ENCODE results near the gene KIF1A. TPM values are rescaled to one million over a fixed set of nuclear protein-coding genes. Genes with fewer than 3 reads are reported as not detected.

KIF1A gene
- total RNA-seq, 2 donors from 2014 or later, result 28.8 to 30.1 TPM

GRCh38 chr2:240789051-240789453 is 31.0 kb downstream of the KIF1A start:
- DNase-seq (no peak), ATAC-seq (replicated peaks in 1 of 2) (no peak)
- Mint-ChIP-seq H3K9me3 (no peaks in the 10 kb centered on the region), H3K36me3 (ENCODE audit: insufficient read depth in 2 of 2) (no peaks in the 10 kb centered on the region), H3K27me3 (ENCODE audit: low read depth) (no peaks in the 10 kb centered on the region), H3K4me1 (ENCODE audit: low read depth) (no peaks in the 10 kb centered on the region), H3K27ac (no peak overlapping the region), H3K4me3 (no peak overlapping the region)

DNA sequence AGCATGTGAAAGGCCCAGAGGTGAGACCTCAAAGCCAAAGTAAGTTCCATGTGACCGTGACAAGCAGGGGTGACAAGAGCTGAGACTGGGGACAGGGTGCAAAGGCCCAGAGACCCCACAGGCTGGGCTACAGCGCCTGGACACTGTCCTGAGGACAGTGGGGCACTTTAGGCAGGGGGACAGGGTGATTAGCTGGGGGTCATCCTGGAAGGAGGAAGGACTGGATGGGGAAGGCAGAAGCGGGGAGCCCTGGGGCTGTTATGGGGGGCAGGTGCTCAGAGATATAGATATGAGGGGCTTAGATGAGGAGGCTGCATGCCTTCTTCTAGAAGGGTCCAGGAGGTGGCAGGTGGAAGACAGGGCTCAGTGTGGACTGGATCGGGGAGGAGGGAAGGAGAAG is 31.5 kb downstream of the KIF1A start:
- ATAC-seq (replicated peaks in 1 of 2) (no peak), DNase-seq (no peak)
- Mint-ChIP-seq H3K4me3 (no peak overlapping the region), H3K9me3 (no peaks in the 10 kb centered on the region), H3K27ac (no peak overlapping the region), H3K27me3 (ENCODE audit: low read depth) (no peaks in the 10 kb centered on the region), H3K36me3 (ENCODE audit: insufficient read depth in 2 of 2) (no peaks in the 10 kb centered on the region), H3K4me1 (ENCODE audit: low read depth) (no peaks in the 10 kb centered on the region)

- H3K9me3 Mint-ChIP-seq, result no peaks in the 10 kb centered on the region
- no peaks in the 10 kb centered on the region for H3K36me3 Mint-ChIP-seq (ENCODE audit: insufficient read depth in 2 of 2)
- ATAC-seq (replicated peaks in 1 of 2) (no peak), DNase-seq (no peak)
- no peaks in the 10 kb centered on the region for H3K4me1 Mint-ChIP-seq (ENCODE audit: low read depth)
- H3K4me3 Mint-ChIP-seq, result no peak overlapping the region
- H3K27ac Mint-ChIP-seq, result no peak overlapping the region
- H3K27me3 Mint-ChIP-seq (ENCODE audit: low read depth), result no peaks in the 10 kb centered on the region
These were observed 32.2 kb downstream of the KIF1A start for GRCh38 chr2:240787521-240788472.

GRCh38 chr2:240786871-240787311 is 33.1 kb downstream of the KIF1A start:
- Mint-ChIP-seq H3K9me3 (no peaks in the 10 kb centered on the region), H3K27ac (no peak overlapping the region), H3K36me3 (ENCODE audit: insufficient read depth in 2 of 2) (no peaks in the 10 kb centered on the region), H3K27me3 (ENCODE audit: low read depth) (no peaks in the 10 kb centered on the region), H3K4me1 (ENCODE audit: low read depth) (no peaks in the 10 kb centered on the region), H3K4me3 (no peak overlapping the region)
- DNase-seq (no peak), ATAC-seq (replicated peaks in 1 of 2) (no peak)

- Mint-ChIP-seq H3K9me3 (no peaks in the 10 kb centered on the region), H3K27ac (no peak overlapping the region), H3K27me3 (ENCODE audit: low read depth) (no peaks in the 10 kb centered on the region), H3K36me3 (ENCODE audit: insufficient read depth in 2 of 2) (no peaks in the 10 kb centered on the region), H3K4me1 (ENCODE audit: low read depth) (no peaks in the 10 kb centered on the region), H3K4me3 (no peak overlapping the region)
- ATAC-seq (replicated peaks in 1 of 2) (no peak), DNase-seq (no peak)
These were observed 33.6 kb downstream of the KIF1A start for GRCh38 chr2:240786355-240786841.

DNA sequence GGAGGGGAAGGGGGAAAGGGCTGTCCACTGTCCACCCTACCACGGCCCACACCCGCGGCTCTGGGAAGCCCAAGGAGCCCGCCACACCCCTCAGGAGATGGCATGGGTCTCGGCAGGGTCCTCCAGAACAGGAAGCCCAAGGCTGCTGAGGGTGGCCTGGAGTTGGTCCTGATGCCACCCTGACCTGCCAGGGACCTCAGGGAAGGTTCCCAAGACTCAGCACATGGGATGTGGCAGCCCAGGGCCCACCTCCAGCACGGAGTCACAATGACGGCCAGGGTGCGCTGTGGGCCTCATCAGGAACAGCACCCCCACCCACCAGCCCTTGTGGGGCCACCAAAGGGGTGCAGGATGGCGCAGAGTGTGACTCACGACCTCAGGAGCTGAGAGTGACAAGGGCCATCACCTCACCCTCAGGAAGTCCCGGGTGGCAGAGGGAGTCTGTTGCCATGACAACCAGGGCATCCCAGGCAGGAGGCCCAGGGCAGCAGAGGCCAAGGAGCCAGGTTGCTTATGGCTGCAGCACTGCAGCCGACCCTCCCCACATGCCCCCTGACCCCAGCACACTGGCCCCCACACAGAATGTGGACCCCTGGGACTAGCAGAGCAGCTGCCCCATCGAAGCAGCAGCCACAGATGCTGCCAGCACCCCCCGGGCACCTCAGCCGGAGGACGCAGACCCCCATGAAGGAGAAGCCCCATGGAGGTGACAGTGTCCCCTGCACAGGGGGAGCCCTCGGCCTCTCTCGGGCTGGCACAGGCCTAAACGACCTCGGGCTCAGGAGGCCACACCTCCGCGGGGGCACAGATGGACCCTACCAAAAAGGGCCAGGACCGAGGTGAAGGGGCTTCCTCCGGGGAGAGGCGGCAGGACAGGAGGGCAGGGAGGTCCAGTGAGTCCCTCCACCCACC is 34.3 kb downstream of the KIF1A start:
- Mint-ChIP-seq H3K36me3 (ENCODE audit: insufficient read depth in 2 of 2) (no peaks in the 10 kb centered on the region), H3K4me1 (ENCODE audit: low read depth) (no peaks in the 10 kb centered on the region), H3K4me3 (no peak overlapping the region), H3K9me3 (no peaks in the 10 kb centered on the region), H3K27me3 (ENCODE audit: low read depth) (no peaks in the 10 kb centered on the region), H3K27ac (no peak overlapping the region)
- DNase-seq (peak in 1 of 2 donors; percentile 14), ATAC-seq (replicated peaks in 1 of 2) (peak; percentile 46 to 49)

GRCh38 chr2:240784629-240785423 is 35.2 kb downstream of the KIF1A start:
- DNase-seq, result no peak
- no peak for ATAC-seq (replicated peaks in 1 of 2)
- H3K4me3 Mint-ChIP-seq, result no peak overlapping the region
- no peaks in the 10 kb centered on the region for H3K9me3 Mint-ChIP-seq
- H3K27me3 Mint-ChIP-seq (ENCODE audit: low read depth), result no peaks in the 10 kb centered on the region
- H3K27ac Mint-ChIP-seq, result no peak overlapping the region
- H3K36me3 Mint-ChIP-seq (ENCODE audit: insufficient read depth in 2 of 2), result no peaks in the 10 kb centered on the region
- H3K4me1 Mint-ChIP-seq (ENCODE audit: low read depth), result no peaks in the 10 kb centered on the region

DNA sequence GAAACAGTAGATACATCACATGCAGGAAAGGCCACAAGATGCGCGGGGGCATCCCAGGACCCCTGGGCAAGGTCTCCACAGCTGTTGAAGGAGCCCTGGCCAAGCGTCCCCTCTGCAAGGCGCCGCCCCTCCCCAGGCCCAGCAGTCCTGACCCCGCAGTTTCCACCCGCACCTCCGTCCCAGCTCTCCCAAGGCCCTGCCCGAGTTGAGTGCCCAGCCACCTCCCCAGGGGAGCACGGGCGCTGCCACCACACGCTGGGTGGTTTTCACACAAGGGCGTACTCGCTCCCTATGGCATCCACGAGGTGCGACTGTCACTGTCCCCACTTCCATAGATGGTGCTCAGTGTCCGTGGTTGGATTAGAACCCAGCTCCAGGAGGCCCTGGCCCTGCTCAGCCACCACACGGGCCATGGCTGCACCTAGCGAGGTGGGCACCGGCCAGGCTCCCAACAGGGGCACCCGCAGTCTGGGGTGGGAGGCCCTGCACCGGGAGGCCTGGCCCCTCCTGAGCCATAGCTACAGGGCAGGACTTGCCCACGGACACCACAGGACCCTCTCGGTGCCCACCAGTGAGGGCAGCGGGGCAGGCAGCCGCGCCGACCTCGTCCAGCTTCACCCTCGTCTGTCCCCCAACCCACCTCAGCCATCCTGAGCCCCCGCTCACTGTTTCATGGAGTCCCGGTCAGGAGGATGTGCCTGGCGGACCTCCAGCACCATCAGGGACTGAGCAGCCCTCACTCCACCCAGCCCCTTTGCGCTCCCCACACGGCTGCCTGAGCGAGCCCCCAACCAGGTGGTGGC is 36.0 kb downstream of the KIF1A start:
- H3K36me3 Mint-ChIP-seq (ENCODE audit: insufficient read depth in 2 of 2), result no peaks in the 10 kb centered on the region
- H3K9me3 Mint-ChIP-seq, result no peaks in the 10 kb centered on the region
- no peak overlapping the region for H3K4me3 Mint-ChIP-seq
- no peak for DNase-seq
- H3K27me3 Mint-ChIP-seq (ENCODE audit: low read depth), result no peaks in the 10 kb centered on the region
- no peak for ATAC-seq (replicated peaks in 1 of 2)
- H3K4me1 Mint-ChIP-seq (ENCODE audit: low read depth), result no peaks in the 10 kb centered on the region
- no peak overlapping the region for H3K27ac Mint-ChIP-seq

DNA sequence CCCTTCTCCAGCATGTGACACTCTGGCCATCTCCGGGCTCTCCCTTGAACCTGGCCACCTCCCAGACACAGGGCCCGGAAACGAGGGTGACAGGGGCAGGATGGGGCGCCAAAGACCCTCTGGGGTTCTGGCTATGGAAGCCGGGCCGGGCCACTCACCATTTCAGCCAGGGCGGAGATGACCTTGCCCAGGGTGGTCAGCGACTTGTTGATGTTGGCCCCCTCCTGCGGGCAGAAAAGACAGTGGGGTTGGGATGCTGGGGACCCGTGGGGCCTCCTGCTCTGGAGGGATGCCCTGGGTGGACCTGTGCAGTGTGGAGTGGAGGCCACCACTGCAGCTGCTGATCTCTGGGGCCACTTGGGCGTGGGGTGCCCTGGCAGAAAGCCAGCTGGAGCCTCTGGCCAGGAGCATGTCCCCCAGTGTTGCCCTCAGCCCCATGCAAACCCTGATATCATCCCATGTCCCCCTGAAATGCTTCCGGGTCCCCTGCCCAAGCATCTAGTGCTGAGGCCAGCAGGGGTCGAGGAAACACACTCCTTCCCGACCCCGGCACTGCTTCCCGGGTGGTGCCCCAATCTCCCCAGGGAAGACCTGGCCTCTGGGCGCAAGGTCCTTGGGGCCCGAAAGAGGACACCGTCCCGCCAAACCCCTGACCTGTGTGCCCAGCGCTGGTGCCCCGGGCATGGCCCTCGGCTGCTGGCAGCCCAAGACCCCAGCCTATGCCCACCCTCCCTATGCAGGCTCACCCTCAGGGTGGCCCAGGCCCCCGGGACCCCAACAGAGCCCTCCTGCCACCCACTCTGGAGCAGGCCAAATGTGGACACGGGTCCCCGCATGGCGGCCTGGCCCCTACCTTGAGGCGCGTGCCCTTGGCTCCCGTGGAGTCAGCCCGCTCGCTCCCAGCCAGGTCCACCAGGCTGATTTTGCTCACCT is 36.9 kb downstream of the KIF1A start:
- ATAC-seq (replicated peaks in 1 of 2) (no peak), DNase-seq (no peak)
- no peaks in the 10 kb centered on the region for H3K9me3 Mint-ChIP-seq
- H3K36me3 Mint-ChIP-seq (ENCODE audit: insufficient read depth in 2 of 2), result no peaks in the 10 kb centered on the region
- H3K4me1 Mint-ChIP-seq (ENCODE audit: low read depth), result no peaks in the 10 kb centered on the region
- no peak overlapping the region for H3K4me3 Mint-ChIP-seq
- H3K27me3 Mint-ChIP-seq (ENCODE audit: low read depth), result no peaks in the 10 kb centered on the region
- no peak overlapping the region for H3K27ac Mint-ChIP-seq

DNA sequence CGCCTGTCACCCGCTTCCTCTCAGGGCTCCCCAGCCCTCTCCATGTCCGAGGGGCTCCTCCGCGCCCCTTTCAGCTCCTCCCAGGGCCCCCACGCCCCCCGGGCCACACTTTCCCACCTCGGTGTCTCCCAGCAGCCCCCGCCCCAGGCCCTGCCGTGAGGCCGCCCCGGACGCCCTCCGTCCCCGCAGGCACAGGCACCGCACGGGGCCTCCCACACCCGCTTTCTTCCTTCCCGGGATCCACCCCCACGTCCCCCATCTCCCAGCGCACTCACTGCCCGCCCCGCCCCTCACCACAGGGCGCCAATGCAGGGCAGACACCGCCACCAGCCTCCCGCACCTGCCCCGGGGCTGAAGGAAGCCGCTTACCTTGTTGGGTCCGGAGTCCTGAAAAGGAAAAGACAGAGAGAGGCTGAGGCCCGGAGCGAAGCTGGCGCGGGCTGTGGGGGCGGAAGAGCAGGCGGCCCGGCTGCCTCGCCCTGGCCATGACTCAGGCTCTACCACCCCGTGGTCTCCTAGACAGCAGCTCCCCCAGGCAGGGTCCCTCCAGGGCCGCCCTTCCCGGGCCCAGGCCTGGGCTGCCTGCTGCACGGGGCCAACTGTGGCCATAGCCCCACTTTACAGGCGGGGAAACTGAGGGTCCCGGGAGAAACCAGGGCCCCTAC is 37.7 kb downstream of the KIF1A start:
- H3K27me3 Mint-ChIP-seq (ENCODE audit: low read depth), result no peaks in the 10 kb centered on the region

More for the DNA sequence above, 37.7 kb downstream of the KIF1A start:
- H3K9me3 Mint-ChIP-seq, result no peaks in the 10 kb centered on the region
- no peak overlapping the region for H3K4me3 Mint-ChIP-seq
- DNase-seq (no peak), ATAC-seq (replicated peaks in 1 of 2) (no peak)
- H3K27ac Mint-ChIP-seq, result no peak overlapping the region
- H3K36me3 Mint-ChIP-seq (ENCODE audit: insufficient read depth in 2 of 2), result no peaks in the 10 kb centered on the region
- H3K4me1 Mint-ChIP-seq (ENCODE audit: low read depth), result no peaks in the 10 kb centered on the region

Data from activated T-cell treated with anti-CD3 and anti-CD28 coated beads, Interleukin-2, amount 50 U/mL, for 72 hours (primary cell).